Testis (tissue), 2 donors: ENCODE data around the gene HOXC11.

ENCODE experiments used
- CTCF ChIP-seq, 3 experiments: fragments of 450-650 bp in 2 of 3; fragments of 200-600 bp in 1 of 3; sonication (generic) in 1 of 3; IDR thresholded peaks; one replicate each; pipeline ENCODE4 v1.5.1; 2016 to 2019; ENCODE audit warnings: antibody characterized with exemption in 3 of 3, mild to moderate bottlenecking in 2 of 3, moderate library complexity in 1 of 3
- POLR2A ChIP-seq: fragments of 450-650 bp; IDR thresholded peaks from one replicate; pipeline ENCODE4 v1.6.1; 2017; ENCODE audit warnings: antibody characterized with exemption, mild to moderate bottlenecking, moderate library complexity

- TF ChIP-seq CTCF (IDR thresholded peaks at IDR 0.05) (no peak), POLR2A (no peak)
These were observed 39.0 kb downstream of the HOXC11 start for GRCh38 chr12:54011665-54012532.
